GM18858 (cell line): ENCODE data around the gene TAF15.

ENCODE experiments used
- ATAC-seq: cut with Tn5 transposase; IDR thresholded peaks from one replicate; pipeline ENCODE4 v1.9.1; 2021; ENCODE audit not compliant: unreplicated experiment

Gene TAF15

GRCh38 chr17:35868737-35869136, 59.5 kb downstream of the TAF15 start, which contains the start of gene HEATR9:
TSS of gene HEATR9 (minus strand) at chr17:35868891. CDS start at chr17:35868742, 149 bp downstream.
- ATAC-seq = no peak

GRCh38 chr17:35870906-35871819, 61.9 kb downstream of the TAF15 start:
- no peak for ATAC-seq

- ATAC-seq = no peak
Observed at GRCh38 chr17:35872196-35872980, 63.1 kb downstream of the TAF15 start.

- ATAC-seq = no peak
Observed at GRCh38 chr17:35875072-35875799, 66.0 kb downstream of the TAF15 start.

- no peak for ATAC-seq
Observed at GRCh38 chr17:35875800-35876139, 66.5 kb downstream of the TAF15 start.

- no peak for ATAC-seq
Observed at GRCh38 chr17:35876534-35876933, 67.2 kb downstream of the TAF15 start.

GRCh38 chr17:35877345-35878029, 68.2 kb downstream of the TAF15 start:
- ATAC-seq = no peak

- no peak for ATAC-seq
Observed at GRCh38 chr17:35878361-35878760, 69.1 kb downstream of the TAF15 start.

- ATAC-seq = peak; percentile 76
Observed at GRCh38 chr17:35879773-35880654, 70.7 kb downstream of the TAF15 start, which contains the start of gene CCL5. TSS of gene CCL5 (minus strand) at chr17:35880360.

GRCh38 chr17:35889241-35889640, 80.0 kb downstream of the TAF15 start:
- no peak for ATAC-seq

GRCh38 chr17:35889818-35890773, 80.8 kb downstream of the TAF15 start:
- ATAC-seq = no peak

GRCh38 chr17:35890774-35891155, 81.5 kb downstream of the TAF15 start:
- no peak for ATAC-seq

- no peak for ATAC-seq
Observed at GRCh38 chr17:35891269-35891668, 82.0 kb downstream of the TAF15 start.

GRCh38 chr17:35892091-35893035, 83.1 kb downstream of the TAF15 start:
- ATAC-seq = no peak

- ATAC-seq = no peak
Observed at GRCh38 chr17:35893751-35894150, 84.5 kb downstream of the TAF15 start.

GRCh38 chr17:35894206-35894605, 84.9 kb downstream of the TAF15 start:
- no peak for ATAC-seq
